Hepatocyte (in vitro differentiated cells): ENCODE measurements around the gene GOLT1A.

ENCODE experiments used
- EZH2 ChIP-seq: fragments of 200-600 bp; sonication (generic); IDR thresholded peaks from 2 replicates; pipeline ENCODE4 v1.6.1; 2016; ENCODE audit warnings: antibody characterized with exemption, mild to moderate bottlenecking, borderline replicate concordance
- EZH2phosphoT487 ChIP-seq: fragments of 200-600 bp; sonication (generic); IDR thresholded peaks from one replicate; pipeline ENCODE4 v1.6.1; 2018; ENCODE audit warnings: antibody characterized with exemption, mild to moderate bottlenecking, low read depth, moderate library complexity; ENCODE audit not compliant: unreplicated experiment, severe bottlenecking
- TF ChIP-seq, protein P1 (sequence below): fragments of 200-600 bp; sonication (generic); IDR thresholded peaks from 2 replicates; pipeline ENCODE4 v1.5.1; 2016; ENCODE audit warnings: antibody characterized with exemption, mild to moderate bottlenecking; ENCODE audit not compliant: poor library complexity

DNA sequence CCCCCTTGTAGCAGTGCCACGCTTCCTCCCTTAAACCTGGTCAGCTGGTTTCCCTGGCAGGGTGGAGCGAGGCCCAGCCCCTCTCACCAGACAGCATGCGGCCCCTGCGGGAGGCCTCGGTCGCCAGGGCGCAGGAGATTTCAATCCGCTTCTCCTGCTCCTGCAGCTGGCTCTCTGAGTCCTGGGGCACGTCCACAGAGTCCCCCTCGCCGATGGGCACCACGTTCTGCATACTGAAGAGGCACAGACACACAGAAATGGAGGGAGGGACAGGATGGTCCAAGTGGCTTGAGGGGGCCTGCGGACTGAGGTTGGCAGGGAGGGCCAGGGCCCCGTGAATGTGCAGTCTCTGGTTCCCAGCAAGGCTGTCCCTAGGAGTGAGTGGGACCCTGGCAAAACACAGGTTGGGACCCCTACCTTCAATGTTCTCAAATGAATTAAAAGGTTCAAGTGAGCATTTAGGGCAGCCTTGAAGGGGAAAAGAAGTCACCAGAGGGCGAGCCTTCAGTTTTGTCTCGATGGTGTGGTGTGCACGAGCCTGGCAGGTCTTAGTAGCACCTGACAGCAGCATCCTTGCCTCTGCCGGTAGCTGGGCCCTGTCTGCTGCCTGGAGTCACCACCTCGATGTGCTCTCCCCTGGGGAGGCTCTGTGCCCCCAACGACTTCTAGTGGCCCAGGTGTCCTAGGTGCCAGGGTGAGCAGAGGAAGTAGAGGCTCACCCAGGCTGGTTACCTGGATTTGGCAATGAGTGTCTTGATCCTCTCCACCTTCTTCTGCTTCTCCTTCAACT is 14.4 kb upstream of the GOLT1A start:
- TF ChIP-seq, protein P1, sequence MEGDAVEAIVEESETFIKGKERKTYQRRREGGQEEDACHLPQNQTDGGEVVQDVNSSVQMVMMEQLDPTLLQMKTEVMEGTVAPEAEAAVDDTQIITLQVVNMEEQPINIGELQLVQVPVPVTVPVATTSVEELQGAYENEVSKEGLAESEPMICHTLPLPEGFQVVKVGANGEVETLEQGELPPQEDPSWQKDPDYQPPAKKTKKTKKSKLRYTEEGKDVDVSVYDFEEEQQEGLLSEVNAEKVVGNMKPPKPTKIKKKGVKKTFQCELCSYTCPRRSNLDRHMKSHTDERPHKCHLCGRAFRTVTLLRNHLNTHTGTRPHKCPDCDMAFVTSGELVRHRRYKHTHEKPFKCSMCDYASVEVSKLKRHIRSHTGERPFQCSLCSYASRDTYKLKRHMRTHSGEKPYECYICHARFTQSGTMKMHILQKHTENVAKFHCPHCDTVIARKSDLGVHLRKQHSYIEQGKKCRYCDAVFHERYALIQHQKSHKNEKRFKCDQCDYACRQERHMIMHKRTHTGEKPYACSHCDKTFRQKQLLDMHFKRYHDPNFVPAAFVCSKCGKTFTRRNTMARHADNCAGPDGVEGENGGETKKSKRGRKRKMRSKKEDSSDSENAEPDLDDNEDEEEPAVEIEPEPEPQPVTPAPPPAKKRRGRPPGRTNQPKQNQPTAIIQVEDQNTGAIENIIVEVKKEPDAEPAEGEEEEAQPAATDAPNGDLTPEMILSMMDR, result no peak
- TF ChIP-seq EZH2, result no peak
- TF ChIP-seq EZH2phosphoT487, result no peak
